Spleen (tissue), 7 donors: Measurements from ENCODE around the gene ATOH8.

Source experiments
- CTCF ChIP-seq, 11 experiments: fragments of 200-600 bp in 7 of 11; fragments of 450-650 bp in 4 of 11; sonication (generic) in 4 of 11; IDR thresholded peaks in 8 of 11; conservative IDR thresholded peaks in 3 of 11; 1 replicate in 7 of 11; 2 replicates in 4 of 11; pipeline versions ENCODE4 v1.4.0 to v1.8.0; 2016 to 2021; ENCODE audit warnings: antibody characterized with exemption in 11 of 11, inconsistent platforms in 4 of 11, mild to moderate bottlenecking in 1 of 11
- POLR2A ChIP-seq, 3 donors: fragments of 450-650 bp; IDR thresholded peaks; one replicate each; pipeline ENCODE4 v1.5.1; 2017; ENCODE audit warnings: antibody characterized with exemption in 3 of 3, mild to moderate bottlenecking in 1 of 3
- POLR2AphosphoS5 ChIP-seq, 3 donors: sonication (generic); formaldehyde crosslinking; IDR thresholded peaks; one replicate each; pipeline ENCODE4 v1.5.1; 2017; ENCODE audit warnings: antibody characterized with exemption in 3 of 3
- donor health status: DM: no; HTN: no; CAD: no; lungs with moderate emphysema.
- donor health status: DM: no; HTN: no; CAD: no.
- donor health status: DM: no; HTN: no; CAD: no.

GRCh38 chr2:85757860-85758259 lies 4.1 kb downstream of the ATOH8 start:
- TF ChIP-seq POLR2AphosphoS5 (IDR thresholded peaks at IDR 0.05), result no peak
- no peak for TF ChIP-seq CTCF (IDR thresholded peaks at IDR 0.05 in 8 of 11, conservative IDR thresholded peaks at IDR 0.05 in 3 of 11)
- TF ChIP-seq POLR2A (IDR thresholded peaks at IDR 0.05), result no peak
